Activated T-cell treated with anti-CD3 and anti-CD28 coated beads, Interleukin-2, amount 50 U/mL, for 24 hours (primary cell): ENCODE results near the gene LHPP.

ENCODE experiments used
- DNase-seq: peaks from one replicate; pipeline ENCODE4 v3.0.0-alpha.2; 2020
- H3K27ac Mint-ChIP-seq: 2 replicates; pipeline ENCODE4 v1.8.0; 2020; ENCODE audit warnings: mild to moderate bottlenecking, mixed read lengths
- H3K27me3 Mint-ChIP-seq: 2 replicates; pipeline ENCODE4 v1.8.0; 2020; ENCODE audit warnings: mixed read lengths
- H3K36me3 Mint-ChIP-seq: 2 replicates; pipeline ENCODE4 v1.8.0; 2020; ENCODE audit warnings: low read depth, mixed read lengths
- H3K4me1 Mint-ChIP-seq: 2 replicates; pipeline ENCODE4 v1.8.0; 2020; ENCODE audit warnings: low read depth, mixed read lengths
- H3K4me3 Mint-ChIP-seq: 2 replicates; pipeline ENCODE4 v1.8.0; 2020; ENCODE audit warnings: mild to moderate bottlenecking, moderate library complexity, mixed read lengths
- H3K9me3 Mint-ChIP-seq: 2 replicates; pipeline ENCODE4 v1.8.0; 2020; ENCODE audit warnings: mixed read lengths

The LHPP gene

DNA sequence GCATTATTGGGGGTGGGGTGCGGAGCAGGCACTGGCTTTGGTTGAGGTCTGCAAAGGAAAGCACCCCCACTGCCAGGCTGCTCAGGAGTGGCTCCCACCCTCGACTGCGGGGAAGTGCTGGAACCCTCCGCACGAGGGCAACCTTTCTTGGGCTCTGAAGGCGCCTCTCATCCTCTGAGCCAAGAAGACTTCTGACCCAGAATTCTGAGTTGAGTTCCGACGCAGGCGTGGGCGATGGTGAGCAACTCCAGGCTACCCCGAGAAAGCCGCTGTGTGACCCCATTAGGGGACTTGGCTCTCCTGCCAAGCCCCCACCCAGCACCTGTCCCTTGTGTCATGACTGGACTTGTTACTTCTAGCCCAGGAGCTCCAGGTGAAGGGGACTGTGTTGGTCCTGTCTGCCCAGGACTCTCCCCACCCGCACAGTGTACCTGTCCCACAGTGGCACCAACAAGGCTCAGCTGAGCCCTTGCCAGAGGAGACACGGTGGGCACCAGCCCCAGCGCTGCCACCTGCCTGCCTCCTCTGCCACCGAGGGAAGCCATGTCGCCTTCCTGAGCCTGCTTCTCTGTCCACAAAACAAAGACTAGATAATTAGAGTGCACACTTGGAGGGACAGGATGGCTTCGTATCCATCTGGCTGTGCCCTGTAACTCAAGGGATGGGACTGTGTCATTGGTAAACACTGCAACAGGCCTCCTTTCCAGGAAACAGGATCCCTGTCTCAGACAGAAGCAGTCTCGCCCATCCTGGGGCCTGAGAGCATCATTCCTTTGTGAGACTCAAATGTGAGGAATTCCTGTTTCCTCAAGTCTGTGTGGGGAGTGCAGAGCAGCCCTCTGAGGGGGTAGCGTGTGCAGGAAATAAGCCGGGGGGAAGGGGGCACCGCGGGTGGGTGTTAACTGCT is 128.8 kb downstream of the LHPP start:
- DNase-seq: no peak
- Mint-ChIP-seq H3K27me3 (no peaks in the 10 kb centered on the region), H3K4me1 (no peaks in the 10 kb centered on the region), H3K27ac (no peak overlapping the region), H3K36me3 (no peaks in the 10 kb centered on the region), H3K9me3 (no peaks in the 10 kb centered on the region), H3K4me3 (no peak overlapping the region)

- Mint-ChIP-seq H3K4me1 (no peaks in the 10 kb centered on the region), H3K27me3 (no peaks in the 10 kb centered on the region), H3K36me3 (no peaks in the 10 kb centered on the region), H3K4me3 (no peak overlapping the region), H3K27ac (no peak overlapping the region), H3K9me3 (no peaks in the 10 kb centered on the region)
- DNase-seq: no peak
Observed at GRCh38 chr10:124591123-124591495, 129.5 kb downstream of the LHPP start.

- no peak for DNase-seq
- Mint-ChIP-seq H3K9me3 (no peaks in the 10 kb centered on the region), H3K4me1 (no peaks in the 10 kb centered on the region), H3K27ac (no peak overlapping the region), H3K27me3 (no peaks in the 10 kb centered on the region), H3K4me3 (no peak overlapping the region), H3K36me3 (no peaks in the 10 kb centered on the region)
Observed at GRCh38 chr10:124592101-124592500, 130.5 kb downstream of the LHPP start.

GRCh38 chr10:124592736-124593430 is 131.3 kb downstream of the LHPP start:
- no peak for DNase-seq
- Mint-ChIP-seq H3K9me3 (no peaks in the 10 kb centered on the region), H3K4me1 (no peaks in the 10 kb centered on the region), H3K27me3 (no peaks in the 10 kb centered on the region), H3K4me3 (no peak overlapping the region), H3K27ac (no peak overlapping the region), H3K36me3 (no peaks in the 10 kb centered on the region)

GRCh38 chr10:124593431-124593985 is 131.9 kb downstream of the LHPP start:
- Mint-ChIP-seq H3K27ac (no peak overlapping the region), H3K4me1 (no peaks in the 10 kb centered on the region), H3K36me3 (no peaks in the 10 kb centered on the region), H3K9me3 (no peaks in the 10 kb centered on the region), H3K27me3 (no peaks in the 10 kb centered on the region), H3K4me3 (no peak overlapping the region)
- no peak for DNase-seq

DNA sequence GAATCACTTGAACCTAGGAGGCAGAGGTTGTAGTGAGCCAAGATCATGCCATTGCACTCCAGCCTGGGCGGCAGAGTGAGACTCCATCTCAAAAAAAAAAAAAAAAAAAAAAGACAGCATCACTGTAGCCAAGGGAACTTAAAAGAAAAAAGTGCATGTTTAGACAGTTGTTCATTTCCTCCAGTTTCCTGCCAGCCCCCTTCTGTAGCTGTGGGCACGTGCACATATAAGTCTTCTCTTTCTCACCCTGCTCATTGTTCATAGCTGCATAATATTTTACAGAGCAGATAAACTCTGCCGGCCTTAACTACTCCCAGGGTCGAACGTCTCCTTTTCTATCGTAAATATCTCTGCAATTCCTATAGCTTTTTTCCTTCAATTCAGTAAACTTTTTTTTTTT is 132.6 kb downstream of the LHPP start:
- DNase-seq: no peak
- no peaks in the 10 kb centered on the region for H3K4me1 Mint-ChIP-seq
- H3K27ac Mint-ChIP-seq: no peak overlapping the region
- H3K4me3 Mint-ChIP-seq: no peak overlapping the region
- no peaks in the 10 kb centered on the region for H3K27me3 Mint-ChIP-seq
- H3K36me3 Mint-ChIP-seq: no peaks in the 10 kb centered on the region
- no peaks in the 10 kb centered on the region for H3K9me3 Mint-ChIP-seq

DNA sequence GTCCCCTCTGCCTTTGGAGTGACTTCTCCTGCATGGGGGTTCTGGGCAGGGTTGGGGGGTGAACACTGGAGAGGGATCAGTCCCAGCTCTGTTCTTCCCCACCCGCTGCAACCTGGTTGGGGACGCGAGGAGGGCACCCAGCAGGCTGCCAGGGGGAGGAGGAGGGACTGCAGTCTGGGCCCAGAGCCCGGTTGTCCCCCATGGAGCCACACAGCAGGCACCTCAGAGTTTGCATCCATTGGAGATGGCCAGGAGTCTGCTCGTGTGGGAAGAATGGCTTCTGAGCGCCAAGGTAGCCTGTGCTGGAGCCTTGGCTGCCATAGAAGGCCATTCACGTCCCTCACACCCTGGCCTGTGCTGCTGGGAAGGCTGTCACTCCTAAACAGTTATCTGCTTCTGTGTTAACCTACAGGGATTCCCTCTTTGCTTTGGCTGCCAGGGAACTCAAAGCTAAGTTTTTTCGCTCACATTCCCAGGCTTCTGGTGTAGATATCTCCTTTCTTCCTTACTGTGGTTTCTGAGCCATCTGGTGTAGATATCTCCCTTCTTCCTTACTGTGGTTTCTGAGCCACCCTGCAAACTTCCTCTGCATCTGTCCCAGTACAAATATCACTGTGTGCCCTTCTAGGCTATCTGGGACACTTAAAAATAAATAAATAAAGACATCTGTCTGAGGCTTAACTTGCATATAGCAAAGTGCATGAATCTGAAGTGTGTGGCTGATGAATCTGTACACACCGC is 133.7 kb downstream of the LHPP start:
- H3K27me3 Mint-ChIP-seq: no peaks in the 10 kb centered on the region
- no peak overlapping the region for H3K4me3 Mint-ChIP-seq
- no peaks in the 10 kb centered on the region for H3K9me3 Mint-ChIP-seq
- H3K4me1 Mint-ChIP-seq: no peaks in the 10 kb centered on the region
- no peak for DNase-seq
- no peak overlapping the region for H3K27ac Mint-ChIP-seq
- no peaks in the 10 kb centered on the region for H3K36me3 Mint-ChIP-seq

DNA sequence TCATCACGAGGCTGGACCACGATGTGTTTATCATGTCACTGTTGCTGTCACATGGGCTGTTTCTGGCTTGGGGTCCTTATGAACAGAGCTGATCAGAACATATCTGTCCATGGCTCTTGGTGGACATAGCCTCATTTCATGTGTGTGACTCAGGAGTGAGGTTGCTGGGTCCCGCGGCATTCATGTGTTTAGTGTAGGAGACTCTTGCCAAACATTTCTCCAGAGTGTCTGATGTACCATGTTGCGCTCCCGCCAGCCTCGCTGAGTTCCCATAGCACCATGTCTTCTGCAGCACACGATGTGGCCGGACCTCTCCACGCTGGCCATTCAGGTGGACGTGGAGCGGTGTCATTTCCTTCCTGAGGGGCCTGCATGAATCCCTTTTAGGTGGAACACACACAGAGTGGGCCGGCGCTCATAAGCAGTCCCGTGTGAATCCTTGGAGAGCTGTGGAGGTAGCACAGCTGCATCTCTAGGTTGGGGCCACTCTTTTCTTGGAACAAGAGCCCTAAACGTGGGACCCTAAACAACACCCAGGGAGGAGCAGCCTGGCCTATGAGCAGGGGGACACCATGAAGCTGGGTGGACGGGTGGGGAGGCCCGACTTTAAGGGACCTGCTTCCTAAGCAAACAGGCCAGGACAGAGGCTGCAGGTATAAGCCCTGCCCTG is 134.6 kb downstream of the LHPP start:
- no peaks in the 10 kb centered on the region for H3K9me3 Mint-ChIP-seq
- no peaks in the 10 kb centered on the region for H3K27me3 Mint-ChIP-seq
- DNase-seq: no peak
- no peaks in the 10 kb centered on the region for H3K36me3 Mint-ChIP-seq
- no peak overlapping the region for H3K4me3 Mint-ChIP-seq
- no peak overlapping the region for H3K27ac Mint-ChIP-seq
- H3K4me1 Mint-ChIP-seq: no peaks in the 10 kb centered on the region

GRCh38 chr10:124596962-124597845 is 135.6 kb downstream of the LHPP start:
- H3K36me3 Mint-ChIP-seq: no peaks in the 10 kb centered on the region
- no peak overlapping the region for H3K27ac Mint-ChIP-seq
- H3K4me3 Mint-ChIP-seq: no peak overlapping the region
- H3K4me1 Mint-ChIP-seq: no peaks in the 10 kb centered on the region
- no peaks in the 10 kb centered on the region for H3K9me3 Mint-ChIP-seq
- DNase-seq: no peak
- no peaks in the 10 kb centered on the region for H3K27me3 Mint-ChIP-seq

GRCh38 chr10:124597846-124598165 is 136.2 kb downstream of the LHPP start:
- Mint-ChIP-seq H3K36me3 (no peaks in the 10 kb centered on the region), H3K27ac (no peak overlapping the region), H3K27me3 (no peaks in the 10 kb centered on the region), H3K4me1 (no peaks in the 10 kb centered on the region), H3K4me3 (no peak overlapping the region), H3K9me3 (no peaks in the 10 kb centered on the region)
- no peak for DNase-seq

- no peaks in the 10 kb centered on the region for H3K9me3 Mint-ChIP-seq
- no peak for DNase-seq
- H3K36me3 Mint-ChIP-seq: no peaks in the 10 kb centered on the region
- no peaks in the 10 kb centered on the region for H3K4me1 Mint-ChIP-seq
- H3K4me3 Mint-ChIP-seq: no peak overlapping the region
- no peak overlapping the region for H3K27ac Mint-ChIP-seq
- H3K27me3 Mint-ChIP-seq: no peaks in the 10 kb centered on the region
Observed at GRCh38 chr10:124598196-124598595, 136.6 kb downstream of the LHPP start.

DNA sequence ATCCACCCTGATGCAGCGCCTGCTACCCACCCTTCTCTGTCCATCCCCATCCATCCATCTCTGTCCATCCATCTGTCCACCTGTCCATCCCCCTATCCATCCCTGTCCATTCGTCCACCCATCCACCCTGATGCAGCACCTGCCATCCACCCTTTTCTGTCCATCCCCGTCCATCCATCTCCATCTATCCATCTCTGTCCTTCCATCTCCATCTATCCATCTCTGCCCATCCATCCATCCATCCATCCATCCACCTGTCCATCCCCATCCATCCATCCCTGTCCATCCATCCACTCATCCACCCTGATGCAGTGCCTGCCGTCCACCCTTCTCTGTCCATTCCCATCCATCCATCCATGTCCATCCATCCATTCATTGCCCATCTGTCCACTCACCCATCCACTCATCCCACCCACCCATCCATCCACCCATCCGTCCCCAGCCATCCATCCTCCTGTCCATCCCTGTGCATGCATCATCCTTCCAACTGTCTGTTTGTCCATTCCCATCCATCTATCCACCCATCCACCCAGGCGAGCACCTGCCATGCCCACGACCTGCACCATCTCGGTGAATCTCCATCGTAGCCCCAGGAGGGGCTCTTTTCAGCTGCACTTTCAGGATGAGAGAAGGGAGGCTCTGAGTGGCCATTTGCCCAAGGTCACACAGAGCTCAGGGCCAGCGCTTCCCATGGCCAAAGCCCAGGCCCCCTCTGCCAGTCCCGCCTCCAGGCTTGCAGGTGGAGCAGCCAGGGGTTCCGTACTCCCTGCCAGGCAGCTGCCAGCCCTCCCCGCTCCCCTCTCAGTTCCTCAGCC is 137.4 kb downstream of the LHPP start:
- H3K27ac Mint-ChIP-seq: no peak overlapping the region
- H3K9me3 Mint-ChIP-seq: no peaks in the 10 kb centered on the region
- H3K36me3 Mint-ChIP-seq: no peaks in the 10 kb centered on the region
- no peak overlapping the region for H3K4me3 Mint-ChIP-seq
- no peak for DNase-seq
- H3K27me3 Mint-ChIP-seq: no peaks in the 10 kb centered on the region
- H3K4me1 Mint-ChIP-seq: no peaks in the 10 kb centered on the region

DNA sequence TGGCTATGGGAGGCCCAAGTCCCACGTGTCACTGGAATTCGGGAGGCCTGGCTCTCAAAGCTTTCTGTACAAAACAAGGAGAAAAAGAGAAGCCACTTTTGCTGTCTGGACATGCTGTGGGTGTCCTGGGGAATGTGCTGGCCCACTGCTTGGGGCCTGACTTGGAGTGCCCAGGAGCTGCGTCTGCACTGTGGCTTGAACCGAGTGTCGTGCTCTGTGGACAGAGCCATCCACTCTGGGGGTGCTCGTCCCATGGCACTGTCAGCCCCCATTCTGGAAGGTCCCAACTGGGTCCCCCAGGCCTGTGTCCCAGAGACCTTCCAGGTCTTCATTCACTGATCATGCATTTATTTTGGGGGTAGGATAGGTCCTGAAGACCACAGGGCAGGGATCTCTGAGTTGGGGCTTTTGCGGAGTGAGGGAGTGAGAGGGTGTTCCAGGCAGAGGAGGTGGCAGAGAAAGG is 138.0 kb downstream of the LHPP start:
- no peak overlapping the region for H3K4me3 Mint-ChIP-seq
- no peaks in the 10 kb centered on the region for H3K4me1 Mint-ChIP-seq
- H3K9me3 Mint-ChIP-seq: no peaks in the 10 kb centered on the region
- H3K27ac Mint-ChIP-seq: no peak overlapping the region
- H3K36me3 Mint-ChIP-seq: no peaks in the 10 kb centered on the region
- DNase-seq: no peak
- H3K27me3 Mint-ChIP-seq: no peaks in the 10 kb centered on the region
